Esophagus squamous epithelium (tissue), 5 donors: ENCODE data around the gene ATL3. TPM values are rescaled to one million over a fixed set of nuclear protein-coding genes. Genes with fewer than 3 reads are reported as not detected.

Experiments used
- DNase-seq: peaks from one replicate; lab custom pipeline; 2025; lab: John Stamatoyannopoulos, UW
- H3K27ac ChIP-seq, 4 donors: fragments of 200-600 bp; sonication (generic); one replicate each; pipeline ENCODE4 v1.5.1; 2016 to 2019; ENCODE audit warnings: mild to moderate bottlenecking in 1 of 4
- H3K27me3 ChIP-seq, 4 donors: fragments of 200-600 bp; sonication (generic); 1 replicate in 3 of 4; 2 replicates in 1 of 4; pipeline versions ENCODE4 v1.5.1 to v1.6.0; 2017 to 2021; ENCODE audit warnings: antibody characterized with exemption in 1 of 4
- H3K36me3 ChIP-seq, 3 donors: fragments of 200-600 bp; sonication (generic); one replicate each; pipeline ENCODE4 v1.5.1; 2016 to 2019
- H3K4me1 ChIP-seq, 3 donors: fragments of 200-600 bp; sonication (generic); one replicate each; pipeline ENCODE4 v1.5.1; 2017 to 2019
- H3K4me3 ChIP-seq, 4 donors: fragments of 200-600 bp; sonication (generic); 1 replicate in 3 of 4; 2 replicates in 1 of 4; pipeline ENCODE4 v1.5.1; 2016 to 2019; ENCODE audit warnings: mild to moderate bottlenecking in 2 of 4, moderate library complexity in 1 of 4
- H3K9me3 ChIP-seq, 3 donors: fragments of 200-600 bp; sonication (generic); one replicate each; pipeline ENCODE4 v1.5.1; 2016 to 2019
- CTCF ChIP-seq, 6 experiments: fragments of 450-650 bp in 4 of 6; fragments of 200-600 bp in 2 of 6; sonication (generic) in 2 of 6; IDR thresholded peaks; one replicate each; pipeline ENCODE4 v1.5.1; 2016 to 2019; ENCODE audit warnings: antibody characterized with exemption in 6 of 6, mild to moderate bottlenecking in 4 of 6, moderate library complexity in 4 of 6
- POLR2A ChIP-seq, 4 donors: fragments of 450-650 bp; IDR thresholded peaks; one replicate each; pipeline ENCODE4 v1.6.1; 2017; ENCODE audit warnings: antibody characterized with exemption in 4 of 4, mild to moderate bottlenecking in 4 of 4, moderate library complexity in 3 of 4
- WGBS, 2 donors: methylation state at CpG; one replicate each; pipeline ENCODE4 v1.1.5; 2018; 5-methylcytosine and 5-hydroxymethylcytosine counted together
- intact Hi-C: fragments of 100-400 bp; cut with DNase I; formaldehyde crosslinking; loops from one replicate; pipeline ENCODE4 v1.15.0; 2022
- total RNA-seq, 4 donors: library from RNA; depleted of rRNA; stranded (reverse); fragments of >200 nt; gene quantifications; one replicate each; pipeline ENCODE4 v1.1.0, GENCODE V29; 2016
- donor health status: DM: yes; HTN: yes; CAD: no.

ATL3 gene
- total RNA-seq, 4 donors from 2014 or later: 39.1 to 79.7 (median 55.3) TPM

GRCh38 chr11:63666874-63667273 is 4.3 kb downstream of the ATL3 start:
- Histone ChIP-seq H3K4me3 (no peak overlapping the region), H3K36me3 (peaks cover 0 to 6% (median 0%) of the 10 kb centered on the region in 3 donors), H3K27me3 (no peaks in the 10 kb centered on the region), H3K4me1 (peaks cover 28 to 85% (median 50%) of the 10 kb centered on the region in 3 donors), H3K27ac (peak overlapping the region; percentile 61 to 98 (median 90)), H3K9me3 (no peaks in the 10 kb centered on the region)
- no peak for DNase-seq
- TF ChIP-seq CTCF (IDR thresholded peaks at IDR 0.05) (no peak), POLR2A (IDR thresholded peaks at IDR 0.05) (no peak)
- intact Hi-C loops: no loop called here
- WGBS, 2 donors: 35 to 44% methylated on average over 4 of the region's 4 CpGs

- Histone ChIP-seq H3K27me3 (no peaks in the 10 kb centered on the region), H3K4me1 (peaks cover 15 to 82% (median 35%) of the 10 kb centered on the region in 3 donors), H3K27ac (peak overlapping the region in 2 of 4 donors; percentile 20 to 42), H3K9me3 (no peaks in the 10 kb centered on the region), H3K4me3 (no peak overlapping the region), H3K36me3 (peaks cover 0 to 9% (median 0%) of the 10 kb centered on the region in 3 donors)
- no peak for TF ChIP-seq CTCF (IDR thresholded peaks at IDR 0.05)
- no peak for TF ChIP-seq POLR2A (IDR thresholded peaks at IDR 0.05)
- 0% methylated on average over 1 of the region's 1 CpG for WGBS, 2 donors
- intact Hi-C loops: no loop called here
- DNase-seq: no peak
Measured at GRCh38 chr11:63663809-63664208, 7.4 kb downstream of the ATL3 start.

- 85 to 94% methylated on average over 8 of the region's 8 CpGs for WGBS, 2 donors
- H3K4me1 ChIP-seq: peaks cover 0 to 53% (median 7%) of the 10 kb centered on the region in 3 donors
- no peak for DNase-seq
Measured at GRCh38 chr11:63660972-63661371, 10.2 kb downstream of the ATL3 start.

GRCh38 chr11:63652671-63653070 is 18.5 kb downstream of the ATL3 start:
- H3K4me3 ChIP-seq: no peak overlapping the region
- H3K27ac ChIP-seq: no peak overlapping the region
- no peaks in the 10 kb centered on the region for H3K27me3 ChIP-seq
- H3K4me1 ChIP-seq: peaks cover 0 to 7% (median 0%) of the 10 kb centered on the region in 3 donors
- no peak for TF ChIP-seq POLR2A (IDR thresholded peaks at IDR 0.05)
- TF ChIP-seq CTCF (IDR thresholded peaks at IDR 0.05): no peak
- WGBS, 2 donors: 72 to 78% methylated on average over 3 of the region's 3 CpGs
- intact Hi-C loops: no loop called here
- no peak for DNase-seq
- peaks cover 0 to 99% (median 21%) of the 10 kb centered on the region in 3 donors for H3K36me3 ChIP-seq
- no peaks in the 10 kb centered on the region for H3K9me3 ChIP-seq

More at GRCh38 chr11:63660972-63661371, 10.2 kb downstream of the ATL3 start:
- Histone ChIP-seq H3K9me3 (no peaks in the 10 kb centered on the region), H3K4me3 (no peak overlapping the region), H3K36me3 (peaks cover 0 to 36% (median 6%) of the 10 kb centered on the region in 3 donors), H3K27me3 (no peaks in the 10 kb centered on the region), H3K27ac (no peak overlapping the region)
- intact Hi-C loops: no loop called here
- TF ChIP-seq POLR2A (IDR thresholded peaks at IDR 0.05) (no peak), CTCF (IDR thresholded peaks at IDR 0.05) (no peak)

GRCh38 chr11:63643205-63643604 is 28.0 kb downstream of the ATL3 start:
- peaks cover 0 to 5% (median 0%) of the 10 kb centered on the region in 3 donors for H3K4me1 ChIP-seq
- H3K9me3 ChIP-seq: no peaks in the 10 kb centered on the region
- 74 to 85% methylated on average over 3 of the region's 3 CpGs for WGBS, 2 donors
- no peak for DNase-seq
- TF ChIP-seq POLR2A (IDR thresholded peaks at IDR 0.05) (no peak), CTCF (IDR thresholded peaks at IDR 0.05) (no peak)
- no peak overlapping the region for H3K27ac ChIP-seq
- intact Hi-C loops: loop anchor here (10.0 kb wide), 1 partner anchor 92 kb away; no protein-coding TSS in a partner anchor
- peaks cover 9 to 93% (median 13%) of the 10 kb centered on the region in 3 donors for H3K36me3 ChIP-seq
- H3K4me3 ChIP-seq: no peak overlapping the region
- no peaks in the 10 kb centered on the region for H3K27me3 ChIP-seq
